SK-N-DZ (cell line): ENCODE measurements around the gene SLC16A3.
"Not testable (repeated sequence)": the region's sequence is repeated elsewhere in the genome, so short reads cannot be mapped to it uniquely, and the experiment has no call there.

Experiments
- DNase-seq: peaks from one replicate; pipeline ENCODE4 v3.0.0-alpha.2; 2015; ENCODE audit warnings: low spot score

Gene SLC16A3

GRCh38 chr17:82246365-82247181, 17.7 kb downstream of the SLC16A3 start:
- no peak for DNase-seq

- DNase-seq: no peak
Measured at GRCh38 chr17:82247182-82247823, 18.5 kb downstream of the SLC16A3 start.

- DNase-seq: no peak
Measured at GRCh38 chr17:82247856-82248671, 19.2 kb downstream of the SLC16A3 start.

GRCh38 chr17:82248815-82249674, 20.2 kb downstream of the SLC16A3 start:
- no peak for DNase-seq

GRCh38 chr17:82249896-82250581, 21.2 kb downstream of the SLC16A3 start:
- no peak for DNase-seq

- DNase-seq: no peak
Measured at GRCh38 chr17:82250868-82251500, 22.1 kb downstream of the SLC16A3 start.

GRCh38 chr17:82252511-82253178, 23.8 kb downstream of the SLC16A3 start:
- no peak for DNase-seq

- no peak for DNase-seq
Measured at GRCh38 chr17:82253179-82253544, 24.3 kb downstream of the SLC16A3 start.

GRCh38 chr17:82254096-82254495, 25.3 kb downstream of the SLC16A3 start:
- DNase-seq: not testable (repeated sequence)

GRCh38 chr17:82254746-82255145, 25.9 kb downstream of the SLC16A3 start:
- not testable (repeated sequence) for DNase-seq

GRCh38 chr17:82255402-82255972, 26.6 kb downstream of the SLC16A3 start:
- DNase-seq: no peak

- no peak for DNase-seq
Measured at GRCh38 chr17:82256242-82256885, 27.5 kb downstream of the SLC16A3 start.

- DNase-seq: no peak
Measured at GRCh38 chr17:82257473-82257872, 28.6 kb downstream of the SLC16A3 start.

GRCh38 chr17:82258555-82258954, 29.7 kb downstream of the SLC16A3 start:
- DNase-seq: no peak

- not testable (repeated sequence) for DNase-seq
Measured at GRCh38 chr17:82259972-82260961, 31.4 kb downstream of the SLC16A3 start.

- DNase-seq: no peak
Measured at GRCh38 chr17:82262344-82262743, 33.5 kb downstream of the SLC16A3 start.

- DNase-seq: no peak
Measured at GRCh38 chr17:82263641-82264040, 34.8 kb downstream of the SLC16A3 start.
